Calu3 (cell line): ENCODE measurements around the gene CASP10. TPM values are rescaled to one million over a fixed set of nuclear protein-coding genes. Genes with fewer than 3 reads are reported as not detected.

Experiments used
- BruUV-seq: library from RNA; stranded (reverse); fragments of 400-500 nt; replicated peaks from 2 replicates; lab custom pipeline; 2021; lab: Mats Ljungman, UMichigan
- CTCF ChIA-PET: fragments of 300-600 bp; sonication (Branson Sonifier 250); formaldehyde crosslinking; loops from one replicate; lab custom pipeline; 2022; ENCODE audit warnings: antibody characterized with exemption; lab: Charles Lee
- DNase-seq: peaks from one replicate; pipeline ENCODE4 v3.0.0; 2022
- H3K27ac Mint-ChIP-seq: one replicate; pipeline ENCODE4 v1.8.0; 2022; ENCODE audit warnings: mixed read lengths; ENCODE audit not compliant: unreplicated experiment
- H3K27me3 Mint-ChIP-seq: one replicate; pipeline ENCODE4 v1.8.0; 2022; ENCODE audit warnings: mixed read lengths; ENCODE audit not compliant: unreplicated experiment
- H3K36me3 Mint-ChIP-seq: one replicate; pipeline ENCODE4 v1.8.0; 2022; ENCODE audit warnings: mild to moderate bottlenecking, moderate library complexity, mixed read lengths; ENCODE audit not compliant: insufficient read depth, unreplicated experiment
- H3K4me1 Mint-ChIP-seq: one replicate; pipeline ENCODE4 v1.8.0; 2022; ENCODE audit warnings: mild to moderate bottlenecking, low read depth, mixed read lengths; ENCODE audit not compliant: unreplicated experiment
- H3K4me3 Mint-ChIP-seq: one replicate; pipeline ENCODE4 v1.8.0; 2022; ENCODE audit warnings: mild to moderate bottlenecking, low read depth, moderate library complexity, mixed read lengths; ENCODE audit not compliant: unreplicated experiment
- H3K9me3 Mint-ChIP-seq: one replicate; pipeline ENCODE4 v1.8.0; 2022; ENCODE audit warnings: low read depth, mixed read lengths; ENCODE audit not compliant: unreplicated experiment
- intact Hi-C: fragments of 100-400 bp; cut with micrococcal nuclease; formaldehyde crosslinking; loops from one replicate; pipeline ENCODE4 v1.10.0; 2022; ENCODE audit not compliant: unreplicated experiment
- total RNA-seq: library from RNA; stranded (reverse); gene quantifications from 2 replicates; pipeline ENCODE4 v1.2.3, GENCODE V29; 2022
- TF ChIP-seq, protein P1 (sequence below): fragments of 200-600 bp; IDR thresholded peaks from one replicate; pipeline ENCODE4 v1.8.0; 2022; ENCODE audit warnings: antibody characterized with exemption; ENCODE audit not compliant: unreplicated experiment

CASP10 gene
- total RNA-seq, 1 experiment from 2014 or later = 21.4 TPM

- TF ChIP-seq, protein P1, sequence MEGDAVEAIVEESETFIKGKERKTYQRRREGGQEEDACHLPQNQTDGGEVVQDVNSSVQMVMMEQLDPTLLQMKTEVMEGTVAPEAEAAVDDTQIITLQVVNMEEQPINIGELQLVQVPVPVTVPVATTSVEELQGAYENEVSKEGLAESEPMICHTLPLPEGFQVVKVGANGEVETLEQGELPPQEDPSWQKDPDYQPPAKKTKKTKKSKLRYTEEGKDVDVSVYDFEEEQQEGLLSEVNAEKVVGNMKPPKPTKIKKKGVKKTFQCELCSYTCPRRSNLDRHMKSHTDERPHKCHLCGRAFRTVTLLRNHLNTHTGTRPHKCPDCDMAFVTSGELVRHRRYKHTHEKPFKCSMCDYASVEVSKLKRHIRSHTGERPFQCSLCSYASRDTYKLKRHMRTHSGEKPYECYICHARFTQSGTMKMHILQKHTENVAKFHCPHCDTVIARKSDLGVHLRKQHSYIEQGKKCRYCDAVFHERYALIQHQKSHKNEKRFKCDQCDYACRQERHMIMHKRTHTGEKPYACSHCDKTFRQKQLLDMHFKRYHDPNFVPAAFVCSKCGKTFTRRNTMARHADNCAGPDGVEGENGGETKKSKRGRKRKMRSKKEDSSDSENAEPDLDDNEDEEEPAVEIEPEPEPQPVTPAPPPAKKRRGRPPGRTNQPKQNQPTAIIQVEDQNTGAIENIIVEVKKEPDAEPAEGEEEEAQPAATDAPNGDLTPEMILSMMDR = no peak
- intact Hi-C loops = no loop called here
- Mint-ChIP-seq H3K9me3 (no peaks in the 10 kb centered on the region), H3K4me3 (peak overlapping the region; percentile 78), H3K36me3 (peaks cover 59% of the 10 kb centered on the region), H3K27me3 (no peaks in the 10 kb centered on the region), H3K4me1 (peaks cover 81% of the 10 kb centered on the region), H3K27ac (peak overlapping the region; percentile 93)
- CTCF ChIA-PET = no interaction called here
- peak; percentile 58 for DNase-seq
- no TSS peak for BruUV-seq
These were observed 74.5 kb downstream of the CASP10 start for GRCh38 chr2:201257381-201257955.

DNA sequence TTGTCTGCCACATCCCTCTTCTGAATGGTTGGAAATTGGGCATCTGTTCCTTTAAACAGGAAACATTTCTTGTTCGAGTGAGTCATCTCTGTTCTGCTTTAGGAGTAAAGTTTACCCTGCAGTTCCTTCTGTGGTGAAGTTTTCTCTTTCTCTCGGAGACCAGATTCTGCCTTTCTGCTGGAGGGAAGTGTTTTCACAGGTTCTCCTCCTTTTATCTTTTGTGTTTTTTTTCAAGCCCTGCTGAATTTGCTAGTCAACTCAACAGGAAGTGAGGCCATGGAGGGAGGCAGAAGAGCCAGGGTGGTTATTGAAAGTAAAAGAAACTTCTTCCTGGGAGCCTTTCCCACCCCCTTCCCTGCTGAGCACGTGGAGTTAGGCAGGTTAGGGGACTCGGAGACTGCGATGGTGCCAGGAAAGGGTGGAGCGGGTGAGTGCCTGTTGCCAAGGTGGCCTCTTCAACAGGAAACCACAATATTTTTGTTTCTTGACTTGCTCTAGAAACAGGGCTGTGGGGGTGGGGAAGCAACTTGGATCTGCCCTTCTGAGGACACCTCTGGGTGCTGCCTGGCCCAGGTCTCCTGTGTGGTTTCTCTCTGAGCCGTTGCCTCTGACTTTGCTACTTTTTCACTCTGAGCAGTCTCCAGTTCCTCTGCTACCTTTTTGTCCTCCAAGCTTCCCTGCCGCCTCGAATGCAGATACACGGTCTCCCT, 75.2 kb downstream of the CASP10 start:
- no peaks in the 10 kb centered on the region for H3K27me3 Mint-ChIP-seq
- peak overlapping the region; percentile 93 for H3K27ac Mint-ChIP-seq
- TF ChIP-seq, protein P1 = no peak
- intact Hi-C loops = loop anchor here (2.0 kb wide), 1 partner anchor 21 kb away; no protein-coding TSS in a partner anchor
- peak overlapping the region; percentile 78 for H3K4me3 Mint-ChIP-seq
- peak; percentile 91 for DNase-seq
- BruUV-seq = TSS peak; percentile 93
- H3K4me1 Mint-ChIP-seq = peaks cover 87% of the 10 kb centered on the region
- H3K36me3 Mint-ChIP-seq = peaks cover 59% of the 10 kb centered on the region
- H3K9me3 Mint-ChIP-seq = no peaks in the 10 kb centered on the region
- CTCF ChIA-PET = no interaction called here

DNA sequence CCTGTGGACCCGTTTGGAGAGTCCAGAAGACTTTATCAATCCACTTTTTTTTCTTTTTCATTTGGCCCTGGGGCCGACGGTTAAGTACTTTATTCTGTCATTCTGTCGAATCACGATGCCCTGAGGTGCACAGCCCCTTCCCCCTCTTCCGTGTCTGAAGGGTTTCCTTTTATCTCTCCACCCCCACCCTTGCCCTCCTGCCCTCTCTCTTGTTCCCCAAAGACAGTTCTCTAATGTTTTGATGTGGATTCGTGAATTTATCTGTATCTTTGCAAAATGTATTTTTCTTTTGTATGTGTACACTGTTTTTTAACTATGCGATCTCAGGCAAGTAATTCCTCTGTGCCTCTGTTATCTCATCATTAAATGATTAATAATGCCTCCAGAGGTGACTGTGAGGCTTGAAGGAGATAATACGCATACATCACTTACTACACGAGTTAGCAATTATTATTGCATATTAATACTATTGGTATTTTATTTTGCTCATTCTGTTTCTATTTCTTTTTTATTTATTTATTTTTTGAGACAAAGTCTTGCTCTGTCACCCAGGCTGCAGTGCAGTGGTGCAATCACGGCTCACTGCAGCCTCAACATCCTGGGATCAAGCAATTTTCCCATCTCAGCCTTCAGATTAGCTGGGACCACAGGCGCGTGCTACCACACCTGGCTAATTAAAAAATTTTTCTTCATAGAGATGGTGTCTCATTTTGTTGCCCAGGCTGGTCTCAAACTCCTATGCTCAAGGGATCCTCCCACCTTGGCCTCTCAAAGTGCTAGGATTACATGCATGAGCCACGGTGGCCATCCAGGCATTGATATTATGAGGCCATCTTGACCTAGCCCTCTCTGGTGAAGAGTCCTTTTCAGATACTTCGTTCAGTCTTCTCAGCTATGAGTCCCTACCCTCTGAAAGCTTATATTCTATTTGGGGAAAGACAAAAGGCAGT, 76.0 kb downstream of the CASP10 start:
- peaks cover 59% of the 10 kb centered on the region for H3K36me3 Mint-ChIP-seq
- no peak for DNase-seq
- peak overlapping the region; percentile 78 for H3K4me3 Mint-ChIP-seq
- no TSS peak for BruUV-seq
- TF ChIP-seq, protein P1 = no peak
- CTCF ChIA-PET = no interaction called here
- H3K4me1 Mint-ChIP-seq = peaks cover 86% of the 10 kb centered on the region
- H3K27ac Mint-ChIP-seq = peak overlapping the region; percentile 93
- H3K27me3 Mint-ChIP-seq = no peaks in the 10 kb centered on the region
- intact Hi-C loops = loop anchor here (2.0 kb wide), 1 partner anchor 22 kb away; no protein-coding TSS in a partner anchor
- H3K9me3 Mint-ChIP-seq = no peaks in the 10 kb centered on the region

- Mint-ChIP-seq H3K9me3 (no peaks in the 10 kb centered on the region), H3K4me1 (peaks cover 72% of the 10 kb centered on the region), H3K27ac (peak within 1 kb of the TSS; percentile 93), H3K4me3 (peak within 1 kb of the TSS; percentile 78), H3K36me3 (peaks cover 48% of the 10 kb centered on the region), H3K27me3 (no peaks in the 10 kb centered on the region)
- CTCF ChIA-PET = interaction anchor here (0.6 to 0.7 kb wide), 2 partner anchors 24 to 40 kb away, joined by 3 to 6 read pairs; no protein-coding TSS in a partner anchor
- intact Hi-C loops = no loop called here
- TF ChIP-seq, protein P1 = no peak
- no peak for DNase-seq
- BruUV-seq = no TSS peak
These were observed 77.4 kb downstream of the CASP10 start, which contains the start of gene CASP8 for GRCh38 chr2:201260302-201260800. Gene CASP8, plus strand, starts transcription at chr2:201260536. Its CDS starts 5,951 bp downstream, at chr2:201266487.
